ENCODE measurements around the gene CDH4.

CDH4 gene

DNA sequence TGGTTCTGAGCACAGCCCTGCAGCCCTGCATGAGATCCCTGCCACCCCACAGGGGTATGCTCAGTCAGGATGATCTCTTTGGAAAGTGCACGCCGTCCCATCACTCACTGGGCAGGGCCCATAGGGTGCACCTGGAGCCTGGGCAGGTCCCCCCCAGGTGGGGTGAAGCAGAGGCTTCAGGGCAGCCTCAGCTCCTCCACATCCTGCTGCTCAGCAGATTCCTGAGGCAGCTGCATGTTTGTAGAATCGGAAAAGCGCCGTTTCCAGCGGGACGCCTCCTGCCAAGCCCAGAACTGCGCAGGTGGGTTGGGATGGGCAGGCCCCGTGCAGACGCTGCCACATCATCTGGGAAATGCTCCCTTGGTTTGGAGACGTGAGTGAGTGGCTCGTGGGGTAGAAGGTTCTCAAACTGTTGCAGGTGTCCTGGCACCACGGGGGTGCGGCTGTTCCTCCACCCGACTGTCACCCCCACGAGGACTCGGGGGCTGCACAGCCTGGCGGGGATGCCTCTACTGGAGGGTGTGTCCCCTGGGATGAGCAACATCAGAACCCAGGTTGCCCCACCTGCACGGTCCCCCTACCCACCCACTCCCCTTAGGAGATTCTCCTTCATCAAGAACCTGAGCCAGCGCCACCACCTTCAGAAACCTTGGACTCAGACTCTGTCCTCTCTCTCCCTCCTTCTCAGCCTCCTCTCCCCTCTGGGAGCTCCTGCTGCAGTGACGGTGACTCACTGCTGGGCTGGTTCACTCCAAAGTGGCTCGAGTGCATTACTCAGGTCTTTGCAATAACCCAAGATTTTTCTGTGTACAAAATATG lies 479.5 kb downstream of the CDH4 start:
- no peak for DNase-seq

DNA sequence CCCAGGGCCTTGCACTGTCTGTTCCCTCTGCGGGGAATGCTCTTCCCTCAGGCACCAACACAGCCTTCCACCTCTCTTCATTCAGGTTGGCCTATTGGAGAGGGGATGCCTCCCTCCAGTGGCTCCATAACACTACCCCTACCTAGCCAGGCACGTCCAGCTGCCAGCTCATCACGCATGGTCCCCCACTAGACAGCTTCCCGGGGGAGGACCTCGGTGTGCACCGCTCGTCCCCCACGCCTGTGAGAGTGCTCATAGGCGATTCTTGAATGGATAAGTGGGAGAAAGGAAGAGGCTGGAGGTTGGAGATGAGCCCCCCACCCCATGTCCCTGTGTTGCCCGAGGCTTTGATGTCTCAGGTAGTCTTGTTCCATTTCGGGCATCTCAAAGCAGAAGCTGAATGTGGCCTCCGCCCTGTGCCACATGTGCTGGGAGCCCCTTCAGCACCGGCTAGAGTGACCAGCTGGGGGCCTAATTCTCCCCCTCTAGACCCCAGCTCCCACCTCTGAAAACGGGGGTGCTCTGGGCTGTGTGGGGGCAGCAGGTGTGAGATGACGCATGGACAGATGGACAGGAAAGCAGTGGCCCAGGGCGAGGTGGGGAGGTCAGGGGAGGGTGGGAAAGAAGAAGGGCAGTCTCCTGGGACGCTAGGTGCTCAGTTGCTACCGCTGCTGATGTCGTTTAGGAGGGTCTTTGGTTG lies 480.6 kb downstream of the CDH4 start:
- DNase-seq, result no peak

DNA sequence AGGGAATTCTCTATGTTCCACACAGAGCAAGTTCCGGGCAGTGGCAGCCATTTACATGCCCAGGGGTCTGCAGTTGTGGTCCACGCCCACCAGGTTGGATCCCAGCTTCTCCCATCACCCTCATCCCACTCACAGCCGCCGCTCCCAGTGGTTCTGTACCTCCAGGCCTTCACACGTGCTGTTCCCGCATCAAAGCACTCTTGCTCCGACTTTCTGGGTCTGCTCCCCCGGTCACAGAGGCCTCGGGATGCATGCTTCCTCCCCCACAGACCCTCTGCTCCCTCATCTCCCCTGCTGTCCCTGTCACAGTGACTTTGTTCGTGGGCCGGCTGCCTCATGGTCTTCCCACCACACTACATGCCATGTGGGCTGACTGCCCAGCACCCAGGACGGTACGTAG lies 481.2 kb downstream of the CDH4 start:
- DNase-seq, result no peak

DNA sequence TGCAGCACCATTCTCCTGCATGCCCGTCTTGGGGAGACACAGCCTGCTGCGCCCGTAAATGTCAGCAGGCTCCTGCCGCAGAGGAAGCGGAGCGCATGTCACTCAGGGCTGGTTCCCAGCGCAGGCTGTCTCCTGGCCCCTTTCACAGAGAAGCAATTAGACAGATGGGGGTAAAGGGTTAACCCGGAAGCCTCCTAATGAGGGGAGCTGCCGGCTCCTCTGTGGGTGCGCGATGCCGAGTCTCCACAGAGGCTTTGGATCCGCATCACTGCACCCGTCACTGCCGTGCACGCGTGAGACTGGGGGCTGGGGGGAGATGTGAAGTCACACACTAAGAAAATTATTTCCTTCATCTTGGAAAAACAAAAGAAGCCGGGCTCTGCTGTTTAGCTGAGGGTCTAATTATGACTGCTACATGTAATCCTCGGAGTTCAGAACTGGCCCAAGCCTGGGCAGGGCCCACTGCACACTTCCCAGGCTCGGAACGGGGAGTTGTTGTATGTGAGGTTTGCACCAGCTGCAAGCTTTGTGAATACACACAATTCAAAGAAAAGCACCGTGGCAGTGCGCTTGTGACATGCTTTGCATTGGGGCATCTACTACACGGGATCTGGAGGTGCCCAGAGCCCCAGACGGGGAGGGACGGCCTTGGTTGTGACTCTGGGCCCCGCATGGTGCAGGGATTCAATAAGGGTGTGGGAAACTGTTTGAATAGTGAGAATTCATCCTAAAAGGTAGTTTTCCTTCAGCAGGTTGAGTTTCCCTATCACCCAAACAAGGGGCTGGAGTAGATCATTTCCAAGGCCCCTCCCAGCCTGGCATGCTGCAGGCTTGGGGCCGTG lies 482.1 kb downstream of the CDH4 start:
- no peak for DNase-seq

DNA sequence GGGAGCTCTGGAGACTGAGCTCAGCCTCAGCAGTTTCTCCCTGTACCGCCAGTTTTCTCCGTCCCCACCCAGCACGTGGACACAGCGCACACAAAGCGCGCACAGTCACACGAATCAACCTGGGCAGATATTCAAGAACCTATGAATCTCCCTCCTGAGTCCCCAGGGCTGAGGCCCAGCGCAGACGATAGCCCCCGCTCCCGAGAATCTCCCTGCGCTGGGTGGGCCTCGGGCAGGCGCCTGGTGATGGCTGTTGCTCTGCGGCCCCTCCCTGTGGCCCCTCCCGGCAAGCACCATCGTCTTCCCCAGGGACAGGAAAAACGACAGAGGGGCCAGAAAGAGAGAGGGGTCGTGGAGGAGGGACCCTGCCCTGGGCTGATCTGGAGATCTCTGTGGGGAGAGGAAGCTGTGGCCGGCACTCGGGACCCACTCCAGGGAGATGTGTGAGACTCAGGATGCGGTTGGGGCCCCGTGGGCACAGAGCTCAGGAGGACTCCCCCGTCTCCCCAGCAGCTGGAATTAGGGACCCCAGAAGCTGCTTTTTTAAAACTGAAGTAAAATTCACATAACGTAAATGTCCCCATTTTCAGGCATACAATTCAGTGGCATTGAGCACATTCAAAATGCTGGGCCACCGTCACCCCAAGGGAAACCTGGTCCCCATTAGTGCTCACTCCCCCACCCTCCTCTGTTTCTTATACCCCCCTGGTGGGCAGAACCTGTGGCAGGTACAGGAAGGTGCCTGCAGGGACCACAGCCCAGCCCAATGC lies 482.9 kb downstream of the CDH4 start:
- DNase-seq, result no peak

DNA sequence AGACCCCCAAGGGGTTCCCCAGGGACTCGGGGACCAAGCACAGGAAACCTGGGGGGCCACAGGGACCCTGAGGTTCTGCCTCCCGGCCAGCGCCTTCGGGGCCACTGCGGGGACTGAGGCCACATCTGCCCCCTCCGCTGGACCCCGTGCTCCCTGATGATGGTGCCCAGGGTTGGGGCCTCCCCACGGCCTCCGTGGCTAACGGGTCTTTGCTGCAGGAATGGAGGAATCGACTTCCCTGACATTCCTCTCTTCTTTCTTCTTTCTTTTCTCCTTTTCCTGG lies 483.4 kb downstream of the CDH4 start:
- DNase-seq, result no peak

DNA sequence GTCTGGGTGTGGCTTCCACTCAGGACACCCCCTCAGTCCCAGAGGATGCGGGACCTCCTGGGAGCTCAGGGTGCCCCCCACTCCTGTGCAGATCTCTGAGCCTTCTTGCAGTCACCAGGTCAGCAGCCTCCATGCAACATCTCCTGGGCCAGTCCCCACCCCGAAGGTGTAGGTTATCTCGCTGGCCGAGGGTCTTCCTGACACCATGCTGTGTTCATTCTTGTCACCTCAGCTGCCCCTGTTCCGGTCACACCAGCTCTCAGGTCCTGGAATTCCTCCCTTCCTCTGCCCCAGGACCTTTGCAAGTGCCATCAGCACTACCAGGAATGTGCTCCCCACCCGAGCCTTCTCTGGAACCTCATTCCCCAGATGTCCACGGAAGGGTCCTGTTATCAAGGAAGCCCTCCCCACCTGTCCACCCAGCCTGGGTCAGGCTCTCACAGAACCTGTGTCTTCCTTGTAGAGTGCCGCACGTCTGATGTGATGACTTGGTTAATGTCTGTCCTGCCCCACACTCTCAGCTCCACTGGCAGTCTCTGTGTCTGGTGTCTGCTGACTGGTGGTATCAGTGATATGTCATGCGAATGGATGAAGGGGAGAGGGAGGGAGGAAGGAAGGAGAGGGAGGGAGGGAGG lies 484.1 kb downstream of the CDH4 start:
- no peak for DNase-seq

DNA sequence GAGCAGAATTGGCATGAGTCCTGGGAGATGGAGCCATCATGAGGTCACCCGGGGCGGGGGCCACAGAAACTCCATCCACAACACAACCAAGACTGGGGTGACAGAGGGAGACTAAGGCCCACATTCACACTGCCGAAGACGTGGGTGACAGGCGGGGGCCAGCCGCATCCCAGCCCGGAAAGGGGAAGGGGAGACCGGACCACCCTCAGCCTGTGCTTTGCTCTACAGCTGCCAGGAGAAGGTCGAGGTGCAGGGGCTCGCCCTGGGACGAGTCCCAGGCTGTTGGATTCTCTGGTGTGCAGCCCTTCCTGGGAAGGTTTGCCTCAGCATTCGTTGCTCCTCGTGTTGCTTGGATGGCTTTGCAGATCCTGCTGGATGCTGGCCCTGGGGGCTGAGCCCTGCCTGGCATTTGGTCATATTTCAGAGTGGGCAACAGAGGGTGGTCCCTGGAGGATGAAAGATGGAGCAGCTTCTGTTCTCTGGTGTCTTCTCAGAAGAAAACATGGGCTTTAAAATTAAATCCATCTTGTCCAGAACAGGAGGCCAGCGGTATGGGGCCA lies 484.8 kb downstream of the CDH4 start:
- no peak for DNase-seq

DNA sequence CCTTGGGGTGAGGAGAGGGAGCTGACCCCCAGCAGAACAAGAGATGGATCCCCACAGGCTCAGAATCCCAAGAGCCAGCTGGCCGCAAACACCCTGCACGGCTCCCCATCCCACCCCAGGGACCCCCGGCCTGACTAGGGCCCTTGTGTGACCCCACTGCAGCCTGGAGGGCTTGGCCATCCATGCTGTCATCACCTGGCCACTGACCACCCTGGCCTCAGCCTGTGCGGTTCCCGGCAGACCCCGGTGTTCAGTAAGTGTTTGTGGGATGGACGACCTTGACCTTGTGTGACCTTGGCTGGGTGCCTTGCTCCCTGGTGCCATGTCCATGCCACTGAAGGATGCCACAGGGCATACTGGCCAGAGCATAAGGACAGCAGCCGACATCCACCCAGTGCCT lies 485.3 kb downstream of the CDH4 start:
- DNase-seq, result no peak

DNA sequence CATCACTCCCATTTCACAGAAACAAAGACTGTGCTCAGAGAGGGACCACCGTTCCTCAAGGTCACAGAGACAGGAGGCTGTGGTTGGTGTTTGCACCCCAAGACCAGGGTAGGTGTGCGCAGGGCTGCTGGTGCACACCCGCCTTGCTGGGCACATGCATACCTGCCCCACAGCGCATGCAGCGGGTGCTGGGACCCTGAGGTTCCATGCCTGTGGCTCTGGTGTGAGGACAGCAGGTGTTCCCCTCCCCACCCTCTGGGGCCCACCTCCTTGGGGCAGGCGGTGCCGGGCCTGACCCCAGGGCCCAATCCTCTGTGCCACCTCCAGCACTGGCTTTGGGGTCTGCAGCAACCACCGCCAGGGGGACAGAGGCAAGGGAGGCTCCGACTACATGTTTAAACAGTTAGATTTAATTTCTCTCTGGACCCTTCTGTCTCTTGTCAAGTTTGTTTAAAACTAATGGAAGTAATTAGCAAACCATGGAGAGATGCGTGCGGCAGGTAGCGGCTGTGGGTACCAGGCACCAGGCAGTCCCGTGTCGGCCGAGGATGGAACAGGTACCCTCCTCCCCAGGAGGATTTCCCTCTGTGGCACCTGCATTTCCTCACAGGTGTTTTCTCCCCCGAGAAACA lies 485.9 kb downstream of the CDH4 start:
- no peak for DNase-seq

DNA sequence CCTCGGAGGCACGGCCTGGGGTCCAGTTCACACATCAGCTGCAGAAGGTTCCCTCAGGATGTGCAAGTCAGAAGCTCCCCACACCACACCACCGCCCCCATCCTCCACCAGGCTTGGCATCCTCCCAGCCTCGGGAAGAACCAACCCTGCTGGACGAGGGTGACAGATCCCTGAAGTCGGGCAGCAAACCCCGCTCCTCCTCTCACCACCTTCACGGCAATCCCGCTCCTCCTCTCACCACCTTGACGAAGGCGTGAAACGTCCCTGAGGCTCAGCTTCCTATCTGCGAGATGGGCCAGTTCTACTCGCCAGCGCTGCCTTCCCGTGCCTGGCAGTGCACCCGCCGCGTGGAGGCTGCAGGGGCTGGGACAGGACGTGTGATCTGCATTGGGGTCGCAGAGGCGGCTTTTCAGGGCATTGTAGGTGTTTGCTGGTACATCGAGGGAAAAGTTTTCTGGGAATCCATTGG lies 486.6 kb downstream of the CDH4 start:
- DNase-seq, result no peak

DNA sequence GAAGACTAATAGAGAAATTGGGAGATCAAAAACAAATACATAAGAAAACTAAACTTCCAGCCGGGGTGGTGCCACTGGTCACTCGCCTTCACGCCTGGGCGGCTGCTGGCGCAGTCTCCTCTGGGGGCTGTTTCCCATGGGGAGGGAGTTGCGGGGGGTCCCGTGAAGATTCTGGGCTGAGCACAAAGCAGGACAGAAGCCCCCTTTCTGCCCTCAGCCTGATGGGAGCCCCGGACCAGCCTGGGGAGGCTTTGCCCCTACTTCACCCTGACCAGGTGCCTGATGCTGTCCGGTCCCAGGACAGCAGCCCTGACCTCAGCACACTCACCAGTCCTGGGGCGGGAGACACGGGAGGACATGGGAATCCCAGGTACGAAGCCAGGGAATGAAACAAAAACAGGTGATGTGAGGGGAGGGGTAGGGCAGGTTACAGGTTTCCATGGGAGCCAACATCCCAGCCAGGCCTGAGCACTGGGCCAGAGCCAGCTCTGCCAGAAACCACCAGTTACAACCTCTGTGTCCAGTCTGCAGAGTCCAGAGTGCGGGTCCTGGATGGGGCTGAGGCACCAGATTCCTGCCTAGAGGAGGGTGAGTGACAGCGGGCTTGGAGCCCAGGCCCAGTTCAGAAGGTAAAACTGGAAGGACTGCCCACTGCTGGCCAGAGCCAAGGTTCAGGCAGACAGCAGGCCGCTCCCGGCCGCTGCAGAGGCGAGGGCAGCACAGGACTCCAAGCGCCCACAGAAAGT lies 487.2 kb downstream of the CDH4 start:
- no peak for DNase-seq

DNA sequence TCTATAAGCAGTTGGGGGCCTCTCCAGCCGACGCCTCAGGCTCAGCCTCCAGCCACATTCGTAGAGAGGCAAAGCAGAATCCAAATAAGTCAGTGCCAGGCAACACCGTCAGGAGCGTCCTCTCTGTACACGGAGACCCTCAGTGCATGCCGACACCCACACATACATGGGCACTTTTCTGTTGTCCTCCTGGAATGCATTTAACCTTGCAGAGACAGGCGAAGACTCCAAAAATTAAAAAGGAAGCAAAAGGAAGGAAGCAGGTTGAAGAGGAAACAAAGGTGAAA lies 487.7 kb downstream of the CDH4 start:
- no peak for DNase-seq

DNA sequence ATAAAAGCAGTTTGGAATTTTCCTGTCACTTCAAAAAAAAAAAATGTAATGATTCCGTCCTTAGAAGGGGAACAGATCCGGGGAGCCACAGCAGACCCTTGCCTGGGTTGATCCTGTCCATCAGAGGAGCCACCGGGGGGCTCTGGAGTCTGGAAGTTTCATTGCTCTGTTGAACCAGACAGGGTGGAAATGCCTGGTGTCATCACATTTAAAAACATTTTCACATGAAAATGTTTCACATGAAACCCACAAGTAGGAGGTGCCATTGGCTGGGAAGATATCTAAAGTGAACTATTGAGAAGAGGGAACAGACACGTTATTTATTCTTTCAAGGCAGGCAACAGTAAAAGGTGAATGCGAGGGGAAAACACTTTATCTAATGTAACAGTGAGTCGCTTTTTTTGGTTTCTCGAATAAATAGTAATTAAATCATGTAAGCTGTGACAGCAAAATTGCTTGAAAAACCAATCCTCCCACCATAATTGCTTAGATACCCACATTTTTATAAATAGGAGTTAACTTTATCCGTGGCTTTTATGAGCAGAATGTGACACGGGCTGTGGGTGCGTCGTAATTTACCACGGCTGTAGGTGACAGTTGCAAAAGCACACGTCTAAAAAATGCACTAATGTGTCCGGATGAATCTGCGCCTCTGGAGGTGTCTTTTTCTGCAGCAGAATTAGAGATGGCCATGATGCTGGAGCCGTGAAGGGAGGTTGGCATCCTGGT lies 490.2 kb downstream of the CDH4 start:
- DNase-seq, result no peak

DNA sequence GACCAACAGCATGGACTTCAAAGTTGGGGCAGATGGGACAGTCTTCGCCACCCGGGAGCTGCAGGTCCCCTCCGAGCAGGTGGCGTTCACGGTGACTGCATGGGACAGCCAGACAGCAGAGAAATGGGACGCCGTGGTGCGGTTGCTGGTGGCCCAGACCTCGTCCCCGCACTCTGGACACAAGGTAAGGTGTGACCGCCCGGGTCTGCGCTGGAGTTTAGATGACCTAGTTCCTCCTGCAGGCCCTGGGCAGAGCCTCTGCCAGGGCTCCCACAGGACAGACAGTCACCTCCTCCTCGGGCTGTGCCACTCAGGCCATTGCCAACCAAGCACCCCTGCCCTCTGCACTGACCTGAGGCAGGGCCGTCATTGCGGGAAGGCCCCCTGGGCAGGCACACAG lies 491.5 kb downstream of the CDH4 start:
- no peak for DNase-seq

DNA sequence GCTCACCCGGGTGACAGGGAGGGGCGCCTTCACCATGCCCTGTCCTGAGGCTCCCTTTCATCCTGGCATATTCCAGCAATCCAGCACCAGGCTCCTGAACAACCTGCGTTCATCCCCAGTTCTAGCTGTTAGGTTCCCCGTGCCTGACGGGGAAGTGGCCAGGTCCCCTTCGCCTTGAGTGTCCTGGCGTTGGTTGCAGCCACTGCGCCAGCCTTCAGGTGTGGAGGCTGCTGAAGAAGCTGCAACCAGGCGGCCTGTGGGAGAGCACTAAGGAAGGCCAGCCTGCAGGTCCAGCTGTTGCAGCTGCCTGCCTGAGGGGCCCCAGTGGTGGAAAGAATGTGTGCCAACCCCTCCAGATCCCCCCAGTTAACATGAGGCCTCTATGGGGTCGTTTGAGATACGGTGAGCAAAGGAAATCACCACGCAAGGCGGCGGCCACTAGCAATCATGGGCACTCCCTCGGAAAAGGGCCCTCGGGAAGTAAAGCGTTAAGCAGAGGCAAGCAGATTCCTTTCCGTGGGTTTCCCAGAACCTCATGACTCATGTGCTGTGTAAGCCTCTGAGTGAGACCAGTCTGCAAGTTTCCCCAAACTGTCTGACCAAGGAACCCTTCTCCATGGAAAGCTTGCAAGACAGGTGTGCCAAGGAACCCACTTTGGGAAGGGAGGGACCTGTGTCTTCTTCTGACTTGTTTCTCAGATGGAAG lies 492.8 kb downstream of the CDH4 start:
- DNase-seq, result no peak

DNA sequence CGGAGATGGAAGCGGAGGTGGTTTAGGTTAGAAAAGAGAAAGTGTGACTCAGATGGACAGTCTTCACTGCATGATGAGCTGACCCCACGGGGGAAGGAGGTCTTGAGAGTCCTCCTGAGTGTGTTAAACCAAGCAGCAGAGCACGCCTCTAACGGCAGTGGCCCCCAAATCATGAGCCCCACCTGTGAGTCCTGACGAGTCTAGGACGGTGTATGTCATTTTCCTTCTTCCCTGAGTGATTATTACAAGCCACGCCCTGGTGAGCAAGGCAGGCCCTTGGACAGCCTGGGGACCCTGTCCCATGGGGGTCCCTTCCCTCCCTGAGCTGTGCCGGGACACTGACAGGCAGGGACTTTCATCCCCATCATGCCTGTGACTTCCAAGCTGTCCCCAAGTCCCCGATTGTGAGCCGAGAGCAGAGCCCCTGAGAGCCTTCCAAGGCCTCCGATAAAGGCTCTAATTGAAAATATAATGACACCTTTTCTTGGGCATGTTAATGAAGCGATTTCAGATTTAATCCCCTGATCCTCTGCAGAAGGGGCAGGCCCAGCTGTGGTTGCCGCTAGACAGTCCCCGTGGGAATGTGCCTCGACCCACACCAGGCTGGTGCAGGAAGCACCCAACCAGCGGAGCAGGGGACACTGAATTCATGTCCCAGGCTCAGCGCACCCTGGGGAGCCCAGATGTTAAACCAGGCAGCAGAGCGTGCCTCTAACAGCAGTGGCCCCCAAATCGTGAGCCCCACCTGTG lies 493.5 kb downstream of the CDH4 start:
- DNase-seq, result no peak

DNA sequence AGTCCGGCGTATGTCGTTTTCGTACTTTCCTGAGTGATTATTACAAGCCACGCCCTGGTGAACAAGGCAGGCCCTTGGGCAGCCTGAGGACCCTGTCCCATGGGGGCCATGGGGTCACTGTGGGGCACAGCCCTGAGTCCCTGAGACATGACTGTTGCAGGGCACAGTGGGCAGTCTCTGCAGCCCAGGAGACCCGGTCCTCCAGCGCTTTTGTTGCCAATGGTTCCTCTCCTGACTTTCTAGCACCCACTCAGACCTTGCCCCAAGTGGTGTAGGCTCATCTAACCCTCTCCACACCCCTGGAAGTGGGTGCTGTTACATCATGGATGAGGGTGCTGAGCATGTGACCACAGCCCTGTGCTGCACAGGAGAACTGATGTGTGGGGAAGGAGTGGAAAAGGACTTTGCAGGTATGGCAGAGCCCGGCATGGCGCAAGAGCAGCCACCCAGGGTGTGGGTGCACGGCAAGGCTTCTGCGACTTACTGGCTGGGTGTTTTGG lies 494.1 kb downstream of the CDH4 start:
- DNase-seq, result no peak

DNA sequence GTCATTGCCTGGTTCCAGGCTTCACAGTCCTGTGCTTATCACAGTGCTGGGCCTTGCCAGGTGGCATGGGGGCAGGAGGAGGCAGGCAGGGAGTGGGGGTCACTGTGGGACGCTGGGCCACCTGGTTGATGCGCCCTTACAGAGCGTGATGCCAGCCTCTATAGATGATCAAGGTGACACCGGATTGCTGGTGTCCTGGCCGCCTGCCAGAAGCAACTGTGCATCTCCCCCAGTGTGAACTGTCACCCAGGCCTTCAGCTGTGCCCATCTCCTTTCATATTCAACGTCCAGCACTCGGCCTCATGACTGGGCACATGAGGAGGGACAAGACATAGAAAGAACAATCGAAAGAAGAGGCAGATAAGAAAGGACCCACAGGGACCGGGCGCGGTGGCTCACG lies 494.7 kb downstream of the CDH4 start:
- DNase-seq, result no peak

Measured in NCI-H1436 (cell line).